SK-N-SH (cell line): Measurements from ENCODE around the gene EMILIN2. TPM values are rescaled to one million over a fixed set of nuclear protein-coding genes. Genes with fewer than 3 reads are reported as not detected.

Experiments
- CTCF ChIA-PET: fragments of 300-600, 350-600 bp; formaldehyde crosslinking; extraction: SDS; loops from one replicate; lab custom pipeline; 2021; lab: Yijun Ruan, JAX
- POLR2A ChIA-PET: fragments of 350-600 bp; sonication (Branson Sonifier 250); formaldehyde crosslinking; extraction: SDS; loops from one replicate; lab custom pipeline; 2020; ENCODE audit warnings: antibody characterized with exemption, inconsistent platforms; lab: Yijun Ruan, JAX
- DNase-seq: peaks from one replicate; pipeline ENCODE4 v3.0.0; 2012
- H2AFZ ChIP-seq: fragments of 200-600 bp; sonication (generic); 2 replicates; pipeline ENCODE4 v1.8.1; 2016; ENCODE audit warnings: antibody characterized with exemption, mild to moderate bottlenecking, low read depth
- H3F3A ChIP-seq: fragments of 200-600 bp; sonication (generic); replicated peaks from 2 replicates; pipeline ENCODE3; 2016; ENCODE audit warnings: antibody characterized with exemption, mild to moderate bottlenecking; ENCODE audit not compliant: insufficient read depth
- H3K27ac ChIP-seq, 2 experiments: fragments of 200-500 bp in 1 of 2; fragments of 200-600 bp in 1 of 2; sonication (Bioruptor generic) in 1 of 2; sonication (generic), shearing (Covaris generic) in 1 of 2; 2 replicates each; pipeline versions ENCODE4 v1.5.1 to v1.6.1; 2014 to 2016; ENCODE audit warnings: low read depth in 2 of 2, inconsistent platforms in 1 of 2, low read length in 1 of 2, mild to moderate bottlenecking in 1 of 2, mixed read lengths in 1 of 2
- H3K27me3 ChIP-seq: fragments of 200-600 bp; sonication (generic), shearing (Covaris generic); 2 replicates; pipeline ENCODE4 v1.6.1; 2016; ENCODE audit warnings: mixed run types; ENCODE audit not compliant: insufficient read depth
- H3K36me3 ChIP-seq, 2 experiments: fragments of 200-500 bp in 1 of 2; fragments of 200-600 bp in 1 of 2; sonication (Bioruptor generic) in 1 of 2; sonication (generic) in 1 of 2; replicated peaks in 1 of 2; 2 replicates each; pipeline versions ENCODE3 to v1.5.1; 2014 to 2016; ENCODE audit warnings: low read length in 1 of 2, mild to moderate bottlenecking in 1 of 2; ENCODE audit not compliant: insufficient read depth in 2 of 2, control insufficient read depth in 1 of 2
- H3K4me1 ChIP-seq, 2 experiments: fragments of 200-500 bp in 1 of 2; fragments of 200-600 bp in 1 of 2; sonication (Bioruptor generic) in 1 of 2; sonication (generic), shearing (Covaris generic) in 1 of 2; 2 replicates each; pipeline versions ENCODE4 v1.5.1 to v1.6.1; 2014 to 2016; ENCODE audit warnings: low read depth in 1 of 2, low read length in 1 of 2, mixed run types in 1 of 2; ENCODE audit not compliant: insufficient read depth in 2 of 2, control insufficient read depth in 1 of 2
- H3K4me2 ChIP-seq: fragments of 200-600 bp; sonication (generic), shearing (Covaris generic); 2 replicates; pipeline ENCODE4 v1.6.1; 2017; ENCODE audit warnings: mixed run types
- H3K4me3 ChIP-seq, 2 experiments: fragments of 200-500 bp in 1 of 2; fragments of 200-600 bp in 1 of 2; sonication (Bioruptor generic) in 1 of 2; sonication (generic), shearing (Covaris generic) in 1 of 2; 2 replicates each; pipeline versions ENCODE4 v1.5.1 to v1.8.1; 2014 to 2016; ENCODE audit warnings: low read depth in 2 of 2, inconsistent platforms in 1 of 2, low read length in 1 of 2, mild to moderate bottlenecking in 1 of 2, mixed read lengths in 1 of 2, moderate library complexity in 1 of 2
- H3K79me2 ChIP-seq: fragments of 200-600 bp; sonication (generic); 2 replicates; pipeline ENCODE4 v1.8.1; 2017; ENCODE audit warnings: mild to moderate bottlenecking; ENCODE audit not compliant: insufficient read depth
- H3K9ac ChIP-seq: fragments of 200-600 bp; sonication (generic); 2 replicates; pipeline ENCODE4 v1.6.1; 2017; ENCODE audit warnings: mixed run types
- H3K9me2 ChIP-seq: fragments of 200-600 bp; sonication (generic); 2 replicates; pipeline ENCODE4 v1.6.1; 2017; ENCODE audit warnings: mixed run types
- H3K9me3 ChIP-seq: fragments of 200-600 bp; sonication (generic); 2 replicates; pipeline ENCODE4 v1.6.1; 2017; ENCODE audit warnings: mixed run types, mild to moderate bottlenecking, moderate library complexity
- H4K20me1 ChIP-seq: fragments of 200-600 bp; sonication (generic); 2 replicates; pipeline ENCODE4 v1.6.1; 2017; ENCODE audit warnings: mild to moderate bottlenecking, mixed run types; ENCODE audit not compliant: insufficient read depth
- ELF1 ChIP-seq: IDR thresholded peaks from 2 replicates; pipeline ENCODE4 v1.4.0; 2012
- FOXJ3 ChIP-seq: sonication (generic); formaldehyde crosslinking; IDR thresholded peaks from 2 replicates; pipeline ENCODE4 v1.5.1; 2020; ENCODE audit warnings: mild to moderate bottlenecking, missing genetic modification reagents
- FOXM1 ChIP-seq: IDR thresholded peaks from 2 replicates; pipeline ENCODE4 v1.4.0; 2012; ENCODE audit warnings: low read depth, mild to moderate bottlenecking
- JUND ChIP-seq: IDR thresholded peaks from 2 replicates; pipeline ENCODE4 v1.4.0; 2012
- MXI1 ChIP-seq: IDR thresholded peaks from 2 replicates; pipeline ENCODE4 v1.6.1; 2012; ENCODE audit warnings: mild to moderate bottlenecking, low read depth, low read length, improper control_type of control experiment
- NFIC ChIP-seq: IDR thresholded peaks from 2 replicates; pipeline ENCODE4 v1.4.0; 2012; ENCODE audit warnings: borderline replicate concordance
- NRF1 ChIP-seq: IDR thresholded peaks from 2 replicates; pipeline ENCODE4 v1.6.1; 2012; ENCODE audit warnings: low read depth, mild to moderate bottlenecking, low read length
- POLR2AphosphoS5 ChIP-seq: IDR thresholded peaks from 2 replicates; pipeline ENCODE4 v1.6.1; 2012; ENCODE audit warnings: low read depth, low read length
- RAD21 ChIP-seq: IDR thresholded peaks from 2 replicates; pipeline ENCODE4 v1.6.1; 2012; ENCODE audit warnings: mild to moderate bottlenecking, low read length
- RCOR1 ChIP-seq: fragments of 150-350 bp; IDR thresholded peaks from 2 replicates; pipeline ENCODE4 v1.6.1; 2017; ENCODE audit warnings: antibody characterized with exemption, low read length
- SIN3A ChIP-seq: IDR thresholded peaks from 2 replicates; pipeline ENCODE4 v1.6.1; 2012; ENCODE audit warnings: low read depth, mild to moderate bottlenecking, low read length, moderate library complexity, borderline replicate concordance
- WGBS: methylation state at CpG from one replicate; pipeline ENCODE4 v1.1.6; 2017; ENCODE audit warnings: low lambda C conversion rate; 5-methylcytosine and 5-hydroxymethylcytosine counted together
- polyA plus RNA-seq, 3 experiments: library from polyadenylated mRNA; depleted of rRNA; stranded (reverse); fragments of >200 nt; gene quantifications; 2 replicates each; pipeline ENCODE4 v1.2.3, GENCODE V29; 2012
- TF ChIP-seq, protein P1 (sequence below): fragments of 200-600 bp; sonication (generic); IDR thresholded peaks from 2 replicates; pipeline ENCODE4 v1.6.1; 2017; ENCODE audit warnings: antibody characterized with exemption, mild to moderate bottlenecking, moderate library complexity
- TF ChIP-seq, protein P2 (sequence below): fragments of 150-350 bp; IDR thresholded peaks from 2 replicates; pipeline ENCODE4 v1.6.1; 2016; ENCODE audit warnings: mild to moderate bottlenecking, low read depth, low read length
- TF ChIP-seq, protein P3 (sequence below): IDR thresholded peaks from 2 replicates; pipeline ENCODE4; 2012
- TF ChIP-seq, protein P4 (sequence below): IDR thresholded peaks from 2 replicates; pipeline ENCODE4 v1.6.1; 2012; ENCODE audit warnings: mild to moderate bottlenecking, low read depth, low read length, moderate library complexity

Gene EMILIN2
- polyA plus RNA-seq, 1 of the 3 experiments (the other 2 are of a cell fraction) = 1.4 TPM

GRCh38 chr18:2853173-2853925 lies 6.5 kb downstream of the EMILIN2 start:
- CTCF ChIA-PET = no interaction called here
- 87% methylated on average over 14 of the region's 18 CpGs for WGBS
- Histone ChIP-seq H4K20me1 (no peaks in the 10 kb centered on the region), H3K4me3 (no peak overlapping the region), H3K4me1 (no peaks in the 10 kb centered on the region; a peak in 1 of 4 replicates), H3K9me2 (no peaks in the 10 kb centered on the region), H2AFZ (no peak overlapping the region), H3K27me3 (peaks cover 11% of the 10 kb centered on the region), H3F3A (no peaks in the 10 kb centered on the region), H3K4me2 (no peak overlapping the region), H3K9me3 (no peaks in the 10 kb centered on the region), H3K79me2 (no peaks in the 10 kb centered on the region), H3K36me3 (no peaks in the 10 kb centered on the region), H3K9ac (no peak overlapping the region), H3K27ac (no peak overlapping the region)
- POLR2A ChIA-PET = no interaction called here
- TF ChIP-seq MXI1 = no peak
- no peak for TF ChIP-seq JUND
- TF ChIP-seq, protein P1, sequence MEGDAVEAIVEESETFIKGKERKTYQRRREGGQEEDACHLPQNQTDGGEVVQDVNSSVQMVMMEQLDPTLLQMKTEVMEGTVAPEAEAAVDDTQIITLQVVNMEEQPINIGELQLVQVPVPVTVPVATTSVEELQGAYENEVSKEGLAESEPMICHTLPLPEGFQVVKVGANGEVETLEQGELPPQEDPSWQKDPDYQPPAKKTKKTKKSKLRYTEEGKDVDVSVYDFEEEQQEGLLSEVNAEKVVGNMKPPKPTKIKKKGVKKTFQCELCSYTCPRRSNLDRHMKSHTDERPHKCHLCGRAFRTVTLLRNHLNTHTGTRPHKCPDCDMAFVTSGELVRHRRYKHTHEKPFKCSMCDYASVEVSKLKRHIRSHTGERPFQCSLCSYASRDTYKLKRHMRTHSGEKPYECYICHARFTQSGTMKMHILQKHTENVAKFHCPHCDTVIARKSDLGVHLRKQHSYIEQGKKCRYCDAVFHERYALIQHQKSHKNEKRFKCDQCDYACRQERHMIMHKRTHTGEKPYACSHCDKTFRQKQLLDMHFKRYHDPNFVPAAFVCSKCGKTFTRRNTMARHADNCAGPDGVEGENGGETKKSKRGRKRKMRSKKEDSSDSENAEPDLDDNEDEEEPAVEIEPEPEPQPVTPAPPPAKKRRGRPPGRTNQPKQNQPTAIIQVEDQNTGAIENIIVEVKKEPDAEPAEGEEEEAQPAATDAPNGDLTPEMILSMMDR = no peak
- TF ChIP-seq RAD21 = no peak
- TF ChIP-seq, protein P2, sequence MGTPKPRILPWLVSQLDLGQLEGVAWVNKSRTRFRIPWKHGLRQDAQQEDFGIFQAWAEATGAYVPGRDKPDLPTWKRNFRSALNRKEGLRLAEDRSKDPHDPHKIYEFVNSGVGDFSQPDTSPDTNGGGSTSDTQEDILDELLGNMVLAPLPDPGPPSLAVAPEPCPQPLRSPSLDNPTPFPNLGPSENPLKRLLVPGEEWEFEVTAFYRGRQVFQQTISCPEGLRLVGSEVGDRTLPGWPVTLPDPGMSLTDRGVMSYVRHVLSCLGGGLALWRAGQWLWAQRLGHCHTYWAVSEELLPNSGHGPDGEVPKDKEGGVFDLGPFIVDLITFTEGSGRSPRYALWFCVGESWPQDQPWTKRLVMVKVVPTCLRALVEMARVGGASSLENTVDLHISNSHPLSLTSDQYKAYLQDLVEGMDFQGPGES = no peak
- TF ChIP-seq POLR2AphosphoS5 = no peak
- no peak for TF ChIP-seq FOXM1
- TF ChIP-seq RCOR1 = no peak
- TF ChIP-seq NFIC = no peak
- TF ChIP-seq SIN3A = no peak
- no peak for TF ChIP-seq NRF1
- no peak for TF ChIP-seq FOXJ3 (CRISPR knock-in tag)
- TF ChIP-seq, protein P3, sequence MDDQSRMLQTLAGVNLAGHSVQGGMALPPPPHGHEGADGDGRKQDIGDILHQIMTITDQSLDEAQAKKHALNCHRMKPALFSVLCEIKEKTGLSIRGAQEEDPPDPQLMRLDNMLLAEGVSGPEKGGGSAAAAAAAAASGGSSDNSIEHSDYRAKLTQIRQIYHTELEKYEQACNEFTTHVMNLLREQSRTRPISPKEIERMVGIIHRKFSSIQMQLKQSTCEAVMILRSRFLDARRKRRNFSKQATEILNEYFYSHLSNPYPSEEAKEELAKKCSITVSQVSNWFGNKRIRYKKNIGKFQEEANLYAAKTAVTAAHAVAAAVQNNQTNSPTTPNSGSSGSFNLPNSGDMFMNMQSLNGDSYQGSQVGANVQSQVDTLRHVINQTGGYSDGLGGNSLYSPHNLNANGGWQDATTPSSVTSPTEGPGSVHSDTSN = no peak
- TF ChIP-seq, protein P4, sequence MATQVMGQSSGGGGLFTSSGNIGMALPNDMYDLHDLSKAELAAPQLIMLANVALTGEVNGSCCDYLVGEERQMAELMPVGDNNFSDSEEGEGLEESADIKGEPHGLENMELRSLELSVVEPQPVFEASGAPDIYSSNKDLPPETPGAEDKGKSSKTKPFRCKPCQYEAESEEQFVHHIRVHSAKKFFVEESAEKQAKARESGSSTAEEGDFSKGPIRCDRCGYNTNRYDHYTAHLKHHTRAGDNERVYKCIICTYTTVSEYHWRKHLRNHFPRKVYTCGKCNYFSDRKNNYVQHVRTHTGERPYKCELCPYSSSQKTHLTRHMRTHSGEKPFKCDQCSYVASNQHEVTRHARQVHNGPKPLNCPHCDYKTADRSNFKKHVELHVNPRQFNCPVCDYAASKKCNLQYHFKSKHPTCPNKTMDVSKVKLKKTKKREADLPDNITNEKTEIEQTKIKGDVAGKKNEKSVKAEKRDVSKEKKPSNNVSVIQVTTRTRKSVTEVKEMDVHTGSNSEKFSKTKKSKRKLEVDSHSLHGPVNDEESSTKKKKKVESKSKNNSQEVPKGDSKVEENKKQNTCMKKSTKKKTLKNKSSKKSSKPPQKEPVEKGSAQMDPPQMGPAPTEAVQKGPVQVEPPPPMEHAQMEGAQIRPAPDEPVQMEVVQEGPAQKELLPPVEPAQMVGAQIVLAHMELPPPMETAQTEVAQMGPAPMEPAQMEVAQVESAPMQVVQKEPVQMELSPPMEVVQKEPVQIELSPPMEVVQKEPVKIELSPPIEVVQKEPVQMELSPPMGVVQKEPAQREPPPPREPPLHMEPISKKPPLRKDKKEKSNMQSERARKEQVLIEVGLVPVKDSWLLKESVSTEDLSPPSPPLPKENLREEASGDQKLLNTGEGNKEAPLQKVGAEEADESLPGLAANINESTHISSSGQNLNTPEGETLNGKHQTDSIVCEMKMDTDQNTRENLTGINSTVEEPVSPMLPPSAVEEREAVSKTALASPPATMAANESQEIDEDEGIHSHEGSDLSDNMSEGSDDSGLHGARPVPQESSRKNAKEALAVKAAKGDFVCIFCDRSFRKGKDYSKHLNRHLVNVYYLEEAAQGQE = no peak
- TF ChIP-seq ELF1 = no peak
- DNase-seq = no peak
